ENCODE measurements around the gene TYMP.
A peak's percentile ranks its signal among the peaks of the same experiment; 100 is the strongest.

- TF ChIP-seq, protein P1, sequence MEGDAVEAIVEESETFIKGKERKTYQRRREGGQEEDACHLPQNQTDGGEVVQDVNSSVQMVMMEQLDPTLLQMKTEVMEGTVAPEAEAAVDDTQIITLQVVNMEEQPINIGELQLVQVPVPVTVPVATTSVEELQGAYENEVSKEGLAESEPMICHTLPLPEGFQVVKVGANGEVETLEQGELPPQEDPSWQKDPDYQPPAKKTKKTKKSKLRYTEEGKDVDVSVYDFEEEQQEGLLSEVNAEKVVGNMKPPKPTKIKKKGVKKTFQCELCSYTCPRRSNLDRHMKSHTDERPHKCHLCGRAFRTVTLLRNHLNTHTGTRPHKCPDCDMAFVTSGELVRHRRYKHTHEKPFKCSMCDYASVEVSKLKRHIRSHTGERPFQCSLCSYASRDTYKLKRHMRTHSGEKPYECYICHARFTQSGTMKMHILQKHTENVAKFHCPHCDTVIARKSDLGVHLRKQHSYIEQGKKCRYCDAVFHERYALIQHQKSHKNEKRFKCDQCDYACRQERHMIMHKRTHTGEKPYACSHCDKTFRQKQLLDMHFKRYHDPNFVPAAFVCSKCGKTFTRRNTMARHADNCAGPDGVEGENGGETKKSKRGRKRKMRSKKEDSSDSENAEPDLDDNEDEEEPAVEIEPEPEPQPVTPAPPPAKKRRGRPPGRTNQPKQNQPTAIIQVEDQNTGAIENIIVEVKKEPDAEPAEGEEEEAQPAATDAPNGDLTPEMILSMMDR (IDR thresholded peaks at IDR 0.05): peak; percentile 89
- TF ChIP-seq EZH2 (IDR thresholded peaks at IDR 0.05; ENCODE audit: borderline replicate concordance, insufficient read depth, low read depth, low read length, poor library complexity, severe bottlenecking): no peak
Observed at GRCh38 chr22:50562523-50563412, 33.0 kb upstream of the TYMP start, which contains the start of gene SYCE3.

Data from B cell (primary cell).